Stimulated activated CD4-positive, alpha-beta T cell treated with anti-CD3 and anti-CD28 coated beads, Interleukin-12 subunit alpha, Interleukin-12 subunit beta, amount 100 ng/mL, for 24 hours (primary cell): ENCODE measurements around the gene CFAP300.

Experiments
- DNase-seq, 2 experiments: peaks; one replicate each; pipeline ENCODE4 v3.0.0-alpha.2; 2020; ENCODE audit warnings: low read depth in 2 of 2

Gene CFAP300

DNA sequence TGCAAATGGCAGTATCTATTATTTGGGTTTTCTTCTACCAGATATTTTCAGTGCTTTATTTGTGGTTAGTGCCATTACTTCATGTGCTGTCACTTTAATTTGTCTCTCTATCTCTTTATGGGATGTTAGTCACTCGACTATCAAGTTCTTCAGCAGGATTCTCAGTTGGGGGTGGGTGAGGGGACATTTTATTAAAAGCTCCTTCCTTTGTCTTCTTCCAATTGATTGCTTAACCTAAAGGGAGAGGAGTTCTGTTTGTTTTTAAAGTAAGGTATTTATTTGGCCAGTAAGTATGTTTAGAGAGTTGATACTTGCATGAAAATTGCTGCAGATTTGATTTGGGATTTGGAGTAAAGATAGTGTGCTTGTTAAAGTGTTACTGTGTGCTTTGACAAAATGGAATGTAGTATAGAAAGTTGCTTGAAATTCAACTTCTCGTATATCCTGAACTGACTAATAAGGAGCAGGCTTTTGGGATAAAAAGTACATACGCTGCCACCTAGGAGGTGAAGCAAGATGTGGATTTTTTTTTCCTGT is 73.3 kb downstream of the CFAP300 start:
- no peak for DNase-seq

DNA sequence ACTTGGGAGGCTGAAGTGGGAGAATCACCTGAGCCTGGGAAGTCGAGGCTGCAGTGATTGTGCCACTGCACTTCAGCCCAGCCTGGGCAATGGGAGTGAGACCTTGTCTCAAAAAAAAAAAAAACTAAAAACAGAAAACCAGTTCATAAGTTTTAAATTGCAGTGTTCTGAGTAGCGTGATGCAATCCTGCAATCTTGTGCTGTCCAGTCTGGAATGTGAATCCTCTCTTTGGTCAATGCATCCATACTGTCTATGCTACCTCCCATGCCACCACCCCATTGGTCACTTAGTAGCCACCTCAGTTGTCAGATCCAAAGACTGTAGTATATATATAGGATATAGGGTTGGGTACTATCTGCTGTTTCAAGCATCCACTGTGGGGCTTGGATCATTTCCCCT is 74.1 kb downstream of the CFAP300 start:
- DNase-seq, result no peak
